Mesenchymal stem cell (in vitro differentiated cells and primary cell): ENCODE results near the gene CDHR2.

ENCODE experiments used
- DNase-seq: peaks from one replicate; pipeline ENCODE4 v3.0.0-alpha.2; 2013
- H2AFZ ChIP-seq: one replicate; pipeline ENCODE4 v1.6.1; 2013; ENCODE audit warnings: low read depth, mild to moderate bottlenecking, control low read depth, inconsistent platforms, low read length, moderate library complexity
- H2AK5ac ChIP-seq: 2 replicates; pipeline ENCODE4 v1.6.1; 2013; ENCODE audit warnings: low read length, moderate library complexity, mild to moderate bottlenecking, inconsistent platforms; ENCODE audit not compliant: severe bottlenecking
- H2BK120ac ChIP-seq: one replicate; pipeline ENCODE4 v1.6.1; 2013; ENCODE audit warnings: low read depth, mild to moderate bottlenecking, inconsistent platforms, low read length, moderate library complexity
- H2BK12ac ChIP-seq, 2 experiments: one replicate each; pipeline ENCODE4 v1.6.1; 2013; ENCODE audit warnings: inconsistent platforms in 2 of 2, low read length in 2 of 2, mild to moderate bottlenecking in 2 of 2, moderate library complexity in 2 of 2, control low read depth in 1 of 2
- H2BK15ac ChIP-seq: one replicate; pipeline ENCODE4 v1.6.1; 2013; ENCODE audit warnings: mild to moderate bottlenecking, low read depth, inconsistent platforms; ENCODE audit not compliant: poor library complexity, severe bottlenecking
- H2BK5ac ChIP-seq: 2 replicates; pipeline ENCODE4 v1.6.1; 2013; ENCODE audit warnings: low read depth, mild to moderate bottlenecking, low read length, control low read depth, inconsistent platforms; ENCODE audit not compliant: poor library complexity, severe bottlenecking
- H3K14ac ChIP-seq, 2 experiments: one replicate each; pipeline ENCODE4 v1.6.1; 2013; ENCODE audit warnings: inconsistent platforms in 2 of 2, low read length in 2 of 2, control low read depth in 1 of 2, mild to moderate bottlenecking in 1 of 2, moderate library complexity in 1 of 2
- H3K18ac ChIP-seq, 2 experiments: one replicate each; pipeline ENCODE4 v1.6.1; 2013; ENCODE audit warnings: inconsistent platforms in 2 of 2, low read length in 2 of 2, control low read depth in 1 of 2, low read depth in 1 of 2, mild to moderate bottlenecking in 1 of 2
- H3K23ac ChIP-seq, 2 experiments: one replicate each; pipeline ENCODE4 v1.6.1; 2013; ENCODE audit warnings: inconsistent platforms in 2 of 2, low read length in 2 of 2, mild to moderate bottlenecking in 2 of 2, moderate library complexity in 2 of 2, control low read depth in 1 of 2
- H3K27ac ChIP-seq: 2 replicates; pipeline ENCODE4 v1.5.1; 2013; ENCODE audit warnings: mild to moderate bottlenecking, moderate library complexity, low read length, control low read depth, inconsistent platforms; ENCODE audit not compliant: poor library complexity, severe bottlenecking
- H3K27me3 ChIP-seq, 2 experiments: 2 replicates each; pipeline versions ENCODE4 v1.6.1 to v1.7.0; 2013; ENCODE audit warnings: low read length in 2 of 2, mild to moderate bottlenecking in 2 of 2, moderate library complexity in 2 of 2, control low read depth in 1 of 2, inconsistent platforms in 1 of 2; ENCODE audit not compliant: control insufficient read depth in 1 of 2, insufficient read depth in 1 of 2
- H3K36me3 ChIP-seq, 2 experiments: 2 replicates each; pipeline versions ENCODE4 v1.6.1 to v1.7.0; 2013; ENCODE audit warnings: low read length in 2 of 2, control low read depth in 1 of 2, inconsistent platforms in 1 of 2, low read depth in 1 of 2, mild to moderate bottlenecking in 1 of 2; ENCODE audit not compliant: insufficient read depth in 2 of 2, control insufficient read depth in 1 of 2
- H3K4ac ChIP-seq, 2 experiments: one replicate each; pipeline ENCODE4 v1.6.1; 2013; ENCODE audit warnings: inconsistent platforms in 2 of 2, low read length in 2 of 2, mild to moderate bottlenecking in 2 of 2, moderate library complexity in 2 of 2, control low read depth in 1 of 2, low read depth in 1 of 2
- H3K4me1 ChIP-seq: 2 replicates; pipeline ENCODE4 v1.6.1; 2013; ENCODE audit warnings: low read depth, low read length, control low read depth; ENCODE audit not compliant: control insufficient read depth, insufficient read depth
- H3K4me2 ChIP-seq: 2 replicates; pipeline ENCODE4 v1.6.1; 2013; ENCODE audit warnings: low read length, mild to moderate bottlenecking, inconsistent platforms; ENCODE audit not compliant: poor library complexity, severe bottlenecking
- H3K4me3 ChIP-seq, 2 experiments: 2 replicates each; pipeline versions ENCODE4 v1.5.1 to v1.7.0; 2013; ENCODE audit warnings: low read length in 2 of 2, mild to moderate bottlenecking in 2 of 2, control low read depth in 1 of 2, low read depth in 1 of 2; ENCODE audit not compliant: insufficient read depth in 1 of 2
- H3K79me1 ChIP-seq: replicated peaks from 2 replicates; pipeline ENCODE4 v1.6.1; 2013; ENCODE audit warnings: mild to moderate bottlenecking, control low read depth, low read length, inconsistent platforms; ENCODE audit not compliant: poor library complexity, severe bottlenecking
- H3K9ac ChIP-seq: 2 replicates; pipeline ENCODE4 v1.7.0; 2013; ENCODE audit warnings: mild to moderate bottlenecking, low read length, moderate library complexity
- H3K9me3 ChIP-seq: 2 replicates; pipeline ENCODE4 v1.7.0; 2013; ENCODE audit warnings: mild to moderate bottlenecking, low read length; ENCODE audit not compliant: control insufficient read depth
- H4K8ac ChIP-seq: one replicate; pipeline ENCODE4 v1.6.1; 2013; ENCODE audit warnings: inconsistent platforms, mild to moderate bottlenecking, low read length, moderate library complexity
- H4K91ac ChIP-seq: one replicate; pipeline ENCODE4 v1.6.1; 2013; ENCODE audit warnings: mild to moderate bottlenecking, low read length, inconsistent platforms
- WGBS: methylation state at CpG from one replicate; pipeline ENCODE4 v1.1.7; 2013; ENCODE audit warnings: mixed read lengths; 5-methylcytosine and 5-hydroxymethylcytosine counted together

CDHR2 gene

GRCh38 chr5:176543428-176544182 is 5.5 kb upstream of the CDHR2 start:
- Histone ChIP-seq H3K4ac (peak overlapping the region in 1 of 2 experiments; percentile 76), H2BK15ac (peak overlapping the region; percentile 29), H3K18ac (peak overlapping the region in 1 of 2 experiments; percentile 62), H3K14ac (peak overlapping the region in 1 of 2 experiments; percentile 31), H2AK5ac (no peak overlapping the region), H2BK12ac (peak overlapping the region in 1 of 2 experiments; percentile 61), H3K9me3 (no peaks in the 10 kb centered on the region), H3K36me3 (no peaks in the 10 kb centered on the region), H3K4me3 (peak overlapping the region; percentile 65 to 86), H3K4me1 (peaks cover 26% of the 10 kb centered on the region), H3K9ac (peak overlapping the region; percentile 89), H4K91ac (no peak overlapping the region), H3K79me1 (peaks cover 5% of the 10 kb centered on the region), H2BK5ac (no peak overlapping the region), H4K8ac (peak overlapping the region; percentile 56), H3K4me2 (peak overlapping the region; percentile 96), H3K27me3 (no peaks in the 10 kb centered on the region), H2AFZ (peak overlapping the region; percentile 89), H3K27ac (no peak overlapping the region), H2BK120ac (no peak overlapping the region), H3K23ac (peak overlapping the region in 1 of 2 experiments; percentile 49)
- peak; percentile 29 for DNase-seq
- under 1% methylated on average over 60 of the region's 63 CpGs for WGBS

- no peak overlapping the region for H3K4ac ChIP-seq
- H2BK120ac ChIP-seq: no peak overlapping the region
- H3K79me1 ChIP-seq: peaks cover 5% of the 10 kb centered on the region
- H3K18ac ChIP-seq: no peak overlapping the region
- H3K4me2 ChIP-seq: no peak overlapping the region
- peaks cover 35% of the 10 kb centered on the region for H3K4me1 ChIP-seq
- no peaks in the 10 kb centered on the region for H3K27me3 ChIP-seq
- no peaks in the 10 kb centered on the region for H3K36me3 ChIP-seq
- H4K91ac ChIP-seq: no peak overlapping the region
- no peak overlapping the region for H3K9ac ChIP-seq
- no peak overlapping the region for H3K14ac ChIP-seq
- no peak overlapping the region for H3K4me3 ChIP-seq
- WGBS: 98% methylated on average over 6 of the region's 6 CpGs
- H2BK15ac ChIP-seq: no peak overlapping the region
- H2BK12ac ChIP-seq: no peak overlapping the region
- H2AFZ ChIP-seq: no peak overlapping the region
- H3K9me3 ChIP-seq: no peaks in the 10 kb centered on the region
- H4K8ac ChIP-seq: no peak overlapping the region
- no peak overlapping the region for H2AK5ac ChIP-seq
- no peak overlapping the region for H3K27ac ChIP-seq
- H2BK5ac ChIP-seq: no peak overlapping the region
- no peak for DNase-seq
- H3K23ac ChIP-seq: no peak overlapping the region
These were observed 3.8 kb upstream of the CDHR2 start for GRCh38 chr5:176545388-176545736.

- Histone ChIP-seq H3K4me2 (no peak overlapping the region), H2BK15ac (no peak overlapping the region), H3K27ac (no peak overlapping the region), H3K23ac (no peak overlapping the region), H3K79me1 (peaks cover 5% of the 10 kb centered on the region), H3K27me3 (no peaks in the 10 kb centered on the region), H2BK5ac (no peak overlapping the region), H2BK120ac (no peak overlapping the region), H3K4me1 (peaks cover 34% of the 10 kb centered on the region), H3K9ac (no peak overlapping the region), H3K9me3 (no peaks in the 10 kb centered on the region), H2AFZ (no peak overlapping the region), H4K8ac (no peak overlapping the region), H3K36me3 (no peaks in the 10 kb centered on the region), H3K14ac (no peak overlapping the region), H2BK12ac (no peak overlapping the region), H2AK5ac (no peak overlapping the region), H4K91ac (no peak overlapping the region), H3K18ac (no peak overlapping the region), H3K4me3 (no peak overlapping the region), H3K4ac (no peak overlapping the region)
- DNase-seq: no peak
- WGBS: 84% methylated on average over 13 of the region's 13 CpGs
These were observed 3.2 kb upstream of the CDHR2 start for GRCh38 chr5:176545737-176546509.

GRCh38 chr5:176547802-176548201 is 1.3 kb upstream of the CDHR2 start:
- Histone ChIP-seq H2BK15ac (no peak overlapping the region), H3K4me1 (peaks cover 15% of the 10 kb centered on the region), H2BK5ac (no peak overlapping the region), H4K91ac (no peak overlapping the region), H3K18ac (no peak overlapping the region), H3K4ac (no peak overlapping the region), H2AFZ (no peak overlapping the region), H3K79me1 (peaks cover 3% of the 10 kb centered on the region), H2AK5ac (no peak overlapping the region), H3K14ac (no peak overlapping the region), H3K4me2 (no peak overlapping the region), H3K9ac (no peak overlapping the region), H3K9me3 (no peaks in the 10 kb centered on the region), H3K27me3 (peaks cover 3 to 10% of the 10 kb centered on the region in 2 experiments), H2BK120ac (no peak overlapping the region), H3K27ac (no peak overlapping the region), H3K4me3 (no peak overlapping the region), H4K8ac (no peak overlapping the region), H3K23ac (no peak overlapping the region), H2BK12ac (no peak overlapping the region), H3K36me3 (no peaks in the 10 kb centered on the region)
- DNase-seq: peak; percentile 59
- WGBS: 82% methylated on average over 7 of the region's 8 CpGs
